ENCODE results near the gene SMARCA4. TPM values are rescaled to one million over a fixed set of nuclear protein-coding genes. Genes with fewer than 3 reads are reported as not detected.

Gene SMARCA4
- total RNA-seq, 4 donors from 2014 or later, result 81.9 to 460 (median 118) TPM

DNA sequence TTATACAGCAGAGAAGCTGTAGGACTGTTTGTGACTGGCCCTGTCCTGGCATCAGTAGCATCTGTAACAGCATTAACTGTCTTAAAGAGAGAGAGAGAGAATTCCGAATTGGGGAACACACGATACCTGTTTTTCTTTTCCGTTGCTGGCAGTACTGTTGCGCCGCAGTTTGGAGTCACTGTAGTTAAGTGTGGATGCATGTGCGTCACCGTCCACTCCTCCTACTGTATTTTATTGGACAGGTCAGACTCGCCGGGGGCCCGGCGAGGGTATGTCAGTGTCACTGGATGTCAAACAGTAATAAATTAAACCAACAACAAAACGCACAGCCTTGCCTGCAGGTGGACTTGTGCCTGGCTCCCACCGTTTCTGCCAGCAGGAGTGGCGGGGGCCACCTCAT is 101.1 kb downstream of the SMARCA4 start:
- Histone ChIP-seq H3K4me1 (no peaks in the 10 kb centered on the region), H3K27me3 (no peaks in the 10 kb centered on the region), H3K27ac (peak overlapping the region; percentile 62 to 80 (median 70)), H3K36me3 (peaks cover 0 to 10% (median 2%) of the 10 kb centered on the region in 4 donors), H3K9me3 (no peaks in the 10 kb centered on the region), H3K4me3 (no peak overlapping the region)
- intact Hi-C loops (cut with DNase I; ENCODE audit: low total_unique reads), result no loop called here
- WGBS, 2 donors (ENCODE audit: low coverage in 1 of 2), result 54 to 66% methylated on average over 5 to 14 of the region's 14 CpGs
- DNase-seq, result peak; percentile 18
- TF ChIP-seq POLR2A (IDR thresholded peaks at IDR 0.05), result no peak
- peak in 1 of 3 donors; percentile 30 for TF ChIP-seq POLR2AphosphoS5 (IDR thresholded peaks at IDR 0.05)
- TF ChIP-seq, protein P1, sequence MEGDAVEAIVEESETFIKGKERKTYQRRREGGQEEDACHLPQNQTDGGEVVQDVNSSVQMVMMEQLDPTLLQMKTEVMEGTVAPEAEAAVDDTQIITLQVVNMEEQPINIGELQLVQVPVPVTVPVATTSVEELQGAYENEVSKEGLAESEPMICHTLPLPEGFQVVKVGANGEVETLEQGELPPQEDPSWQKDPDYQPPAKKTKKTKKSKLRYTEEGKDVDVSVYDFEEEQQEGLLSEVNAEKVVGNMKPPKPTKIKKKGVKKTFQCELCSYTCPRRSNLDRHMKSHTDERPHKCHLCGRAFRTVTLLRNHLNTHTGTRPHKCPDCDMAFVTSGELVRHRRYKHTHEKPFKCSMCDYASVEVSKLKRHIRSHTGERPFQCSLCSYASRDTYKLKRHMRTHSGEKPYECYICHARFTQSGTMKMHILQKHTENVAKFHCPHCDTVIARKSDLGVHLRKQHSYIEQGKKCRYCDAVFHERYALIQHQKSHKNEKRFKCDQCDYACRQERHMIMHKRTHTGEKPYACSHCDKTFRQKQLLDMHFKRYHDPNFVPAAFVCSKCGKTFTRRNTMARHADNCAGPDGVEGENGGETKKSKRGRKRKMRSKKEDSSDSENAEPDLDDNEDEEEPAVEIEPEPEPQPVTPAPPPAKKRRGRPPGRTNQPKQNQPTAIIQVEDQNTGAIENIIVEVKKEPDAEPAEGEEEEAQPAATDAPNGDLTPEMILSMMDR (IDR thresholded peaks at IDR 0.05), result no peak
- TF ChIP-seq EP300 (IDR thresholded peaks at IDR 0.05; ENCODE audit: low read depth), result peak; percentile 18
- in situ Hi-C loops (cut with MboI; ENCODE audit: low pct_ligation_motif_present in 1 of 4, low pct_unique_long_range_greater_than_20kb in 1 of 4, low sequenced_read_pairs in 3 of 4), result no loop called here

DNA sequence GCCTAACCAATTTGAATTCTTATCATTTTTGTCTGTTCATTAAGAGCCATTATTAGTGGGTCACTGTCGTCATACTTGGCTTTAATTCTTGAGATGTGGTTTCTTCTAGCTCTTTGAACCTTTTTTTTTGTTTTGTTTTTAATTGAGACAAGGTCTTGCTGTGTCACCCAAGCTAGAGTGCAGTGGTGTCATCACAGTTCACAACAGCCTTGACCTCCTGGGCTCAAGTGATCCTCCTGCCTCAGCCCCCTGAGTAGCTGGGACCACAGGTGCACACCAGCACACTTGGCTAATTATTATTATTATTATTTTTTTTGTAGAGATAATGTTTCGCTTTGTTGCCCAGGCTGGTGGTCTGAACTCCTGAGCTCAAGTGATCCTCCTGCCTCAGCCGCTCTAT is 102.6 kb downstream of the SMARCA4 start:
- Histone ChIP-seq H3K9me3 (no peaks in the 10 kb centered on the region), H3K27ac (no peak overlapping the region), H3K4me1 (no peaks in the 10 kb centered on the region), H3K36me3 (peaks cover 0 to 10% (median 2%) of the 10 kb centered on the region in 4 donors), H3K27me3 (no peaks in the 10 kb centered on the region), H3K4me3 (no peak overlapping the region)
- intact Hi-C loops (cut with DNase I; ENCODE audit: low total_unique reads), result no loop called here
- DNase-seq, result no peak
- in situ Hi-C loops (cut with MboI; ENCODE audit: low pct_ligation_motif_present in 1 of 4, low pct_unique_long_range_greater_than_20kb in 1 of 4, low sequenced_read_pairs in 3 of 4), result no loop called here
- 89 to 93% methylated on average over 3 of the region's 3 CpGs for WGBS, 2 donors (ENCODE audit: low coverage in 1 of 2)
- TF ChIP-seq POLR2A (IDR thresholded peaks at IDR 0.05) (no peak), POLR2AphosphoS5 (IDR thresholded peaks at IDR 0.05) (no peak), EP300 (IDR thresholded peaks at IDR 0.05; ENCODE audit: low read depth) (no peak)
- TF ChIP-seq, protein P1 (IDR thresholded peaks at IDR 0.05), result no peak

DNA sequence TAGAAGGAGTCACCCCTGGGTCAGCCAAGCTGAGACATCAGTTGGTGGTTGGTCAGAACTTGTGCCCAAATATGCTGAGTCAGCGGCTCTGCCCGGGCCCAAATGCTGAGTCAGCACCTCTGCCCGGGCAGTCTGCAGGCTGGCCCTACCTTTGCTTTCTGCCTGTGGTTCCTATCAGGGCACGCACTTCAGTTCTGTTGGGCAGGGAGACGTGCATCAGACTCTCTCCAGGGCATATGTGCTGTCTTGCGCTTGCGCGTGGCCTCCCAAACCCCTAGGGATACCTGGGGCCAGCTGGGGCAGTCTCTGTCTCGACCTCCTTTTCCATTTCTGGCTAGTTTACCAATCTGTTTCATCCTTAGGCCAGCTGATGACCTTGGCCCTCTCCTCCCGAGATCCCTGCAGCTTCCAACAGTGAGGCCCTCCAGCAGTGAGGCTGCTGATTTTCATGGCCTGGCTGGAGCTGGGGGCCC is 104.0 kb downstream of the SMARCA4 start:
- no peaks in the 10 kb centered on the region for H3K4me1 ChIP-seq
- in situ Hi-C loops (cut with MboI; ENCODE audit: low pct_ligation_motif_present in 1 of 4, low pct_unique_long_range_greater_than_20kb in 1 of 4, low sequenced_read_pairs in 3 of 4), result no loop called here
- no peaks in the 10 kb centered on the region for H3K9me3 ChIP-seq
- H3K36me3 ChIP-seq, result peaks cover 0 to 9% (median 2%) of the 10 kb centered on the region in 4 donors
- H3K27me3 ChIP-seq, result no peaks in the 10 kb centered on the region
- TF ChIP-seq, protein P1 (IDR thresholded peaks at IDR 0.05), result no peak
- no peak for TF ChIP-seq EP300 (IDR thresholded peaks at IDR 0.05; ENCODE audit: low read depth)
- no peak for TF ChIP-seq POLR2A (IDR thresholded peaks at IDR 0.05)
- TF ChIP-seq POLR2AphosphoS5 (IDR thresholded peaks at IDR 0.05), result no peak
- no peak overlapping the region for H3K4me3 ChIP-seq
- no peak for DNase-seq
- intact Hi-C loops (cut with DNase I; ENCODE audit: low total_unique reads), result no loop called here
- WGBS, 2 donors (ENCODE audit: low coverage in 1 of 2), result 80% methylated on average over 10 of the region's 10 CpGs; no CpG with 5 or more reads in 1 of the 2 donors
- peak overlapping the region in 2 of 4 donors; percentile 2 to 41 for H3K27ac ChIP-seq

GRCh38 chr19:11066326-11066725 is 105.5 kb downstream of the SMARCA4 start:
- no peaks in the 10 kb centered on the region for H3K4me1 ChIP-seq
- no peak overlapping the region for H3K27ac ChIP-seq
- H3K27me3 ChIP-seq, result no peaks in the 10 kb centered on the region
- no peak for DNase-seq
- TF ChIP-seq EP300 (IDR thresholded peaks at IDR 0.05; ENCODE audit: low read depth) (no peak), POLR2AphosphoS5 (IDR thresholded peaks at IDR 0.05) (no peak), POLR2A (IDR thresholded peaks at IDR 0.05) (no peak)
- TF ChIP-seq, protein P1 (IDR thresholded peaks at IDR 0.05), result no peak
- H3K9me3 ChIP-seq, result no peaks in the 10 kb centered on the region
- 98% methylated on average over 5 of the region's 5 CpGs; no CpG with 5 or more reads in 1 of the 2 donors for WGBS, 2 donors (ENCODE audit: low coverage in 1 of 2)
- intact Hi-C loops (cut with DNase I; ENCODE audit: low total_unique reads), result no loop called here
- no peak overlapping the region for H3K4me3 ChIP-seq
- in situ Hi-C loops (cut with MboI; ENCODE audit: low pct_ligation_motif_present in 1 of 4, low pct_unique_long_range_greater_than_20kb in 1 of 4, low sequenced_read_pairs in 3 of 4), result no loop called here
- H3K36me3 ChIP-seq, result peaks cover 0 to 5% (median 0%) of the 10 kb centered on the region in 4 donors
